Measurements from ENCODE around the gene CDR2L.

GRCh38 chr17:75047398-75048098 lies 60.1 kb downstream of the CDR2L start:
- TF ChIP-seq POLR2AphosphoS5 (IDR thresholded peaks at IDR 0.05; ENCODE audit: borderline replicate concordance, low read depth, low read length), result no peak
- no peak for TF ChIP-seq EZH2 (IDR thresholded peaks at IDR 0.05)
